Chondrocyte (in vitro differentiated cells): ENCODE measurements around the gene CCND2. TPM values are rescaled to one million over a fixed set of nuclear protein-coding genes. Genes with fewer than 3 reads are reported as not detected.

Experiments
- DNase-seq: peaks from one replicate; pipeline ENCODE4 v3.0.0; 2021; ENCODE audit warnings: mixed read lengths, low spot score
- H3K27ac Mint-ChIP-seq: one replicate; pipeline ENCODE4 v1.8.0; 2021; ENCODE audit warnings: mild to moderate bottlenecking, moderate library complexity, mixed read lengths; ENCODE audit not compliant: unreplicated experiment
- H3K27me3 Mint-ChIP-seq: 2 replicates; pipeline ENCODE4 v1.8.0; 2021; ENCODE audit warnings: low read depth, mixed read lengths
- H3K36me3 Mint-ChIP-seq: 2 replicates; pipeline ENCODE4 v1.8.0; 2021; ENCODE audit warnings: low read depth, mixed read lengths
- H3K4me1 Mint-ChIP-seq: 2 replicates; pipeline ENCODE4 v1.8.0; 2021; ENCODE audit warnings: low read depth, mild to moderate bottlenecking, mixed read lengths
- H3K4me3 Mint-ChIP-seq: one replicate; pipeline ENCODE4 v1.8.0; 2021; ENCODE audit warnings: mild to moderate bottlenecking, moderate library complexity, mixed read lengths; ENCODE audit not compliant: unreplicated experiment
- H3K9me3 Mint-ChIP-seq: 2 replicates; pipeline ENCODE4 v1.8.0; 2021; ENCODE audit warnings: low read depth, mixed read lengths
- CTCF ChIP-seq: fragments of 200-600 bp; sonication (generic); IDR thresholded peaks from 2 replicates; pipeline ENCODE4 v1.5.0; 2021; ENCODE audit warnings: antibody characterized with exemption, mild to moderate bottlenecking, moderate library complexity
- total RNA-seq: library from RNA; stranded (reverse); gene quantifications from 3 replicates; pipeline ENCODE4 v1.2.1, GENCODE V29; 2021

Gene CCND2
- total RNA-seq, 1 donor from 2014 or later: 128 TPM

- no peak for DNase-seq
- no peaks in the 10 kb centered on the region for H3K27me3 Mint-ChIP-seq
- no peaks in the 10 kb centered on the region for H3K36me3 Mint-ChIP-seq
- peaks cover 7% of the 10 kb centered on the region for H3K4me1 Mint-ChIP-seq
- no peak overlapping the region for H3K4me3 Mint-ChIP-seq
- no peaks in the 10 kb centered on the region for H3K9me3 Mint-ChIP-seq
- no peak overlapping the region for H3K27ac Mint-ChIP-seq
- TF ChIP-seq CTCF: no peak
Observed at GRCh38 chr12:4312251-4312650, 38.7 kb downstream of the CCND2 start.

- no peaks in the 10 kb centered on the region for H3K27me3 Mint-ChIP-seq
- no peaks in the 10 kb centered on the region for H3K9me3 Mint-ChIP-seq
- H3K4me1 Mint-ChIP-seq: peaks cover 32% of the 10 kb centered on the region
- H3K27ac Mint-ChIP-seq: peak overlapping the region; percentile 92
- no peak for TF ChIP-seq CTCF
- H3K36me3 Mint-ChIP-seq: peaks cover 3% of the 10 kb centered on the region
- H3K4me3 Mint-ChIP-seq: peak overlapping the region; percentile 83
- no peak for DNase-seq
Observed at GRCh38 chr12:4320497-4320852, 46.9 kb downstream of the CCND2 start.

GRCh38 chr12:4320853-4321701 lies 47.5 kb downstream of the CCND2 start, which contains the start of gene TIGAR:
TIGAR (plus strand) TSS chr12:4321213; CDS start chr12:4321272, 59 bp downstream.
- Mint-ChIP-seq H3K27ac (peak within 1 kb of the TSS; percentile 95), H3K36me3 (peaks cover 3% of the 10 kb centered on the region), H3K4me1 (peaks cover 35% of the 10 kb centered on the region), H3K9me3 (no peaks in the 10 kb centered on the region), H3K27me3 (no peaks in the 10 kb centered on the region), H3K4me3 (peak within 1 kb of the TSS; percentile 83)
- TF ChIP-seq CTCF: no peak
- DNase-seq: no peak

DNA sequence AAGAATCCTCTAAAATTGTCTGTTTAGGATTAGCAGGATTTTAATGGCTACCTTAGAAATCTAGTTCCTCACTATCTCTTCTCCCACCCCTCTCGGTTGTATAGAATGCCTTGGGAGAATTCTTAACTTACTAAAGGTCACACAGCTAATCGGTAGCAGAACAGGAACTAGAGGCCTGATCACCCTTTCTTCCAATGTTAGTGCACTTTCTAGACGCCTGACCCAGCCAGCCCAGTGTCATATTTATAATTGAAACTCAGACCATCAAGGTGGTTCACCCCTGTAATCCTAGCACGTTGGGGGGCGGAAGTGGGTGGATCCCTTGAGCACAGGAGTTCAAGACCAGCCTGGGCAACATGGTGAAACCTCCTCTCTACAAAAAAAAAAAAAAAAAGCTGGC lies 49.2 kb downstream of the CCND2 start:
- no peak for DNase-seq
- Mint-ChIP-seq H3K36me3 (peaks cover 3% of the 10 kb centered on the region), H3K4me1 (peaks cover 38% of the 10 kb centered on the region), H3K27ac (no peak overlapping the region), H3K4me3 (peak overlapping the region; percentile 31), H3K9me3 (no peaks in the 10 kb centered on the region), H3K27me3 (no peaks in the 10 kb centered on the region)
- TF ChIP-seq CTCF: no peak

Other genes with a start within 250 kb of the CCND2 start
- 27.1 to 30.1 TPM (median 28.8 TPM) in 3 replicates for gene TIGAR, start 47.5 kb downstream of the CCND2 start, total RNA-seq
- gene FGF23, start 106.0 kb downstream of the CCND2 start, total RNA-seq: not detected in 3 replicates
- not detected in 3 replicates for gene FGF6, start 172.1 kb downstream of the CCND2 start, total RNA-seq